WERI-Rb-1 (cell line): ENCODE data around the gene SLC66A2.

Source experiments
- DNase-seq: peaks from one replicate; pipeline ENCODE4 v3.0.0-alpha.2; 2020
- H3K27ac ChIP-seq: fragments of 250-450 bp; sonication (Bioruptor Pico); 2 replicates; pipeline ENCODE4 v1.5.1; 2020; ENCODE audit warnings: mild to moderate bottlenecking, moderate library complexity
- H3K27me3 ChIP-seq: fragments of 250-450 bp; sonication (Bioruptor Pico); 2 replicates; pipeline ENCODE4 v1.5.1; 2021; ENCODE audit warnings: mild to moderate bottlenecking, low read depth, moderate library complexity; ENCODE audit not compliant: insufficient read depth, severe bottlenecking
- H3K36me3 ChIP-seq: fragments of 250-450 bp; sonication (Bioruptor Pico); 2 replicates; pipeline ENCODE4 v1.5.1; 2020; ENCODE audit warnings: mild to moderate bottlenecking, moderate library complexity
- H3K4me3 ChIP-seq: 2 replicates; pipeline ENCODE4 v1.5.1; 2011; ENCODE audit warnings: low read depth, mild to moderate bottlenecking, control low read depth, low read length
- H3K9me3 ChIP-seq: fragments of 250-450 bp; sonication (Bioruptor Pico); 2 replicates; pipeline ENCODE4 v1.5.1; 2021; ENCODE audit warnings: mild to moderate bottlenecking, moderate library complexity; ENCODE audit not compliant: severe bottlenecking
- CTCF ChIP-seq: IDR thresholded peaks from 2 replicates; pipeline ENCODE4 v1.5.1; 2011; ENCODE audit warnings: low read depth, mild to moderate bottlenecking, control low read depth, inconsistent platforms, low read length

SLC66A2 gene

GRCh38 chr18:79853993-79854364 is 97.5 kb downstream of the SLC66A2 start:
- Histone ChIP-seq H3K4me3 (no peak overlapping the region), H3K27ac (no peak overlapping the region), H3K9me3 (no peaks in the 10 kb centered on the region), H3K36me3 (no peaks in the 10 kb centered on the region), H3K27me3 (no peaks in the 10 kb centered on the region)
- no peak for TF ChIP-seq CTCF
- peak; percentile 9 for DNase-seq

GRCh38 chr18:79853303-79853992 is 98.0 kb downstream of the SLC66A2 start:
- DNase-seq, result peak; percentile 10
- Histone ChIP-seq H3K36me3 (no peaks in the 10 kb centered on the region), H3K9me3 (no peaks in the 10 kb centered on the region), H3K27ac (no peak overlapping the region), H3K27me3 (no peaks in the 10 kb centered on the region), H3K4me3 (no peak overlapping the region)
- no peak for TF ChIP-seq CTCF

- no peak for DNase-seq
- no peak for TF ChIP-seq CTCF
- Histone ChIP-seq H3K36me3 (no peaks in the 10 kb centered on the region), H3K4me3 (no peak overlapping the region), H3K9me3 (no peaks in the 10 kb centered on the region), H3K27ac (no peak overlapping the region), H3K27me3 (no peaks in the 10 kb centered on the region)
These were observed 98.7 kb downstream of the SLC66A2 start for GRCh38 chr18:79852561-79853302.
